Astrocyte (in vitro differentiated cells and primary cell): ENCODE measurements around the gene TRPV5.

Source experiments
- EZH2 ChIP-seq: IDR thresholded peaks from 2 replicates; pipeline ENCODE4 v1.6.1; 2012; ENCODE audit warnings: mild to moderate bottlenecking, low read length, inconsistent platforms; ENCODE audit not compliant: insufficient read depth
- TF ChIP-seq, protein P1 (sequence below): IDR thresholded peaks from 2 replicates; pipeline ENCODE4 v1.5.1; 2011; ENCODE audit warnings: low read depth, mild to moderate bottlenecking, inconsistent platforms, low read length, moderate library complexity; ENCODE audit not compliant: insufficient read depth

GRCh38 chr7:142891490-142892082 is 42.0 kb downstream of the TRPV5 start:
- TF ChIP-seq, protein P1, sequence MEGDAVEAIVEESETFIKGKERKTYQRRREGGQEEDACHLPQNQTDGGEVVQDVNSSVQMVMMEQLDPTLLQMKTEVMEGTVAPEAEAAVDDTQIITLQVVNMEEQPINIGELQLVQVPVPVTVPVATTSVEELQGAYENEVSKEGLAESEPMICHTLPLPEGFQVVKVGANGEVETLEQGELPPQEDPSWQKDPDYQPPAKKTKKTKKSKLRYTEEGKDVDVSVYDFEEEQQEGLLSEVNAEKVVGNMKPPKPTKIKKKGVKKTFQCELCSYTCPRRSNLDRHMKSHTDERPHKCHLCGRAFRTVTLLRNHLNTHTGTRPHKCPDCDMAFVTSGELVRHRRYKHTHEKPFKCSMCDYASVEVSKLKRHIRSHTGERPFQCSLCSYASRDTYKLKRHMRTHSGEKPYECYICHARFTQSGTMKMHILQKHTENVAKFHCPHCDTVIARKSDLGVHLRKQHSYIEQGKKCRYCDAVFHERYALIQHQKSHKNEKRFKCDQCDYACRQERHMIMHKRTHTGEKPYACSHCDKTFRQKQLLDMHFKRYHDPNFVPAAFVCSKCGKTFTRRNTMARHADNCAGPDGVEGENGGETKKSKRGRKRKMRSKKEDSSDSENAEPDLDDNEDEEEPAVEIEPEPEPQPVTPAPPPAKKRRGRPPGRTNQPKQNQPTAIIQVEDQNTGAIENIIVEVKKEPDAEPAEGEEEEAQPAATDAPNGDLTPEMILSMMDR: no peak
- no peak for TF ChIP-seq EZH2
